CD14-positive monocyte (primary cell): ENCODE measurements around the gene EIF2S1. TPM values are rescaled to one million over a fixed set of nuclear protein-coding genes. Genes with fewer than 3 reads are reported as not detected.

Source experiments
- DNase-seq, 3 donors: peaks; one replicate each; pipeline ENCODE4 v3.0.0-alpha.2; 2011 to 2022
- H2AFZ ChIP-seq: 2 replicates; pipeline ENCODE4 v1.6.0; 2012; ENCODE audit warnings: mild to moderate bottlenecking, low read depth, low read length, inconsistent platforms; ENCODE audit not compliant: insufficient read depth, poor library complexity, severe bottlenecking
- H3K27ac ChIP-seq, 2 donors: 1 replicate in 1 of 2; 2 replicates in 1 of 2; pipeline ENCODE4 v1.5.1; 2012 to 2013; ENCODE audit warnings: low read length in 2 of 2, control low read depth in 1 of 2, inconsistent platforms in 1 of 2, low read depth in 1 of 2, mild to moderate bottlenecking in 1 of 2
- H3K27me3 ChIP-seq, 2 donors: one replicate each; pipeline versions ENCODE4 v1.6.0 to v1.6.1; 2011 to 2013; ENCODE audit warnings: low read length in 2 of 2; ENCODE audit not compliant: control insufficient read depth in 2 of 2, insufficient read depth in 2 of 2
- H3K36me3 ChIP-seq, 2 donors: replicated peaks in 1 of 2; 1 replicate in 1 of 2; 2 replicates in 1 of 2; pipeline versions ENCODE4 v1.5.1 to v1.6.1; 2012 to 2013; ENCODE audit warnings: low read length in 2 of 2, control low read depth in 1 of 2, inconsistent platforms in 1 of 2, mild to moderate bottlenecking in 1 of 2; ENCODE audit not compliant: insufficient read depth in 2 of 2, control insufficient read depth in 1 of 2
- H3K4me1 ChIP-seq, 2 donors: 1 replicate in 1 of 2; 2 replicates in 1 of 2; pipeline versions ENCODE4 v1.5.1 to v1.6.1; 2012 to 2013; ENCODE audit warnings: low read length in 2 of 2, control low read depth in 1 of 2, inconsistent platforms in 1 of 2, mild to moderate bottlenecking in 1 of 2, moderate library complexity in 1 of 2; ENCODE audit not compliant: insufficient read depth in 2 of 2, control insufficient read depth in 1 of 2
- H3K4me2 ChIP-seq: replicated peaks from 2 replicates; pipeline ENCODE3; 2012; ENCODE audit warnings: low read length, moderate library complexity, mild to moderate bottlenecking; ENCODE audit not compliant: poor library complexity, severe bottlenecking; ENCODE audit errors: extremely low read depth
- H3K4me3 ChIP-seq, 3 experiments: fragments of 200-600 bp in 1 of 3; sonication (generic) in 1 of 3; replicated peaks in 1 of 3; 1 replicate in 2 of 3; 2 replicates in 1 of 3; pipeline ENCODE4 v1.5.1; 2011 to 2013; ENCODE audit warnings: low read length in 3 of 3, mild to moderate bottlenecking in 3 of 3, control low read depth in 2 of 3, low read depth in 2 of 3, inconsistent platforms in 1 of 3, moderate library complexity in 1 of 3
- H3K79me2 ChIP-seq: 2 replicates; pipeline ENCODE4 v1.6.0; 2012; ENCODE audit warnings: mild to moderate bottlenecking, control low read depth, inconsistent platforms, low read length, moderate library complexity; ENCODE audit not compliant: insufficient read depth
- H3K9ac ChIP-seq: 2 replicates; pipeline ENCODE4 v1.6.0; 2017; ENCODE audit warnings: low read length, mild to moderate bottlenecking; ENCODE audit not compliant: insufficient read depth, poor library complexity, severe bottlenecking
- H3K9me3 ChIP-seq, 2 donors: replicated peaks in 1 of 2; 1 replicate in 1 of 2; 2 replicates in 1 of 2; pipeline versions ENCODE4 v1.5.1 to v1.6.1; 2012 to 2013; ENCODE audit warnings: low read length in 2 of 2, control low read depth in 1 of 2; ENCODE audit not compliant: control insufficient read depth in 1 of 2, insufficient read depth in 1 of 2
- H4K20me1 ChIP-seq: 2 replicates; pipeline ENCODE4 v1.6.0; 2012; ENCODE audit warnings: mild to moderate bottlenecking, low read length, control low read depth, moderate library complexity; ENCODE audit not compliant: insufficient read depth
- H3K27ac Mint-ChIP-seq, 7 donors: one replicate each; pipeline ENCODE4 v1.8.0; 2020; ENCODE audit warnings: mild to moderate bottlenecking in 7 of 7, mixed read lengths in 7 of 7, moderate library complexity in 6 of 7, inconsistent platforms in 2 of 7
- H3K27me3 Mint-ChIP-seq, 3 donors: one replicate each; pipeline ENCODE4 v1.8.0; 2021 to 2022; ENCODE audit warnings: low read depth in 3 of 3, mild to moderate bottlenecking in 3 of 3, mixed read lengths in 3 of 3, moderate library complexity in 3 of 3, inconsistent platforms in 1 of 3
- H3K36me3 Mint-ChIP-seq, 2 donors: one replicate each; pipeline ENCODE4 v1.8.0; 2020; ENCODE audit warnings: mixed read lengths in 2 of 2, inconsistent platforms in 1 of 2, mild to moderate bottlenecking in 1 of 2
- H3K4me1 Mint-ChIP-seq: one replicate; pipeline ENCODE4 v1.8.0; 2020; ENCODE audit warnings: mild to moderate bottlenecking, mixed read lengths
- H3K4me3 Mint-ChIP-seq, 2 donors: one replicate each; pipeline ENCODE4 v1.8.0; 2020; ENCODE audit warnings: mild to moderate bottlenecking in 2 of 2, mixed read lengths in 2 of 2, moderate library complexity in 1 of 2
- H3K9me3 Mint-ChIP-seq, 7 donors: one replicate each; pipeline ENCODE4 v1.8.0; 2020 to 2022; ENCODE audit warnings: mixed read lengths in 7 of 7, mild to moderate bottlenecking in 6 of 7, moderate library complexity in 6 of 7, inconsistent platforms in 2 of 7
- WGBS: methylation state at CpG from one replicate; pipeline ENCODE4 v1.1.5; 2013; ENCODE audit warnings: missing lambda C conversion rate; ENCODE audit not compliant: insufficient coverage; 5-methylcytosine and 5-hydroxymethylcytosine counted together
- intact Hi-C, 2 donors: fragments of 100-400 bp; cut with micrococcal nuclease; formaldehyde crosslinking; loops; one replicate each; pipeline versions ENCODE4 v1.15.0 to v1.15.1; 2023
- polyA minus RNA-seq: library from RNA; depleted of rRNA, polyadenylated mRNA; stranded (reverse); fragments of >200 nt; gene quantifications from 2 replicates; pipeline ENCODE4 v1.2.3, GENCODE V29; 2012
- polyA plus RNA-seq, 3 donors: library from polyadenylated mRNA; depleted of rRNA in 1 of 3; unstranded in 2 of 3; stranded (reverse) in 1 of 3; fragments of 300-500 nt in 2 of 3; fragments of >200 nt in 1 of 3; fragmentation: Illumina TruSeq in 2 of 3; gene quantifications; 1 replicate in 2 of 3; 2 replicates in 1 of 3; pipeline ENCODE4 v1.2.3, GENCODE V29; 2012 to 2021
- total RNA-seq, 12 experiments: library from RNA in 1 of 12; stranded (reverse) in 1 of 12; fragments of 120-200 nt in 1 of 12; gene quantifications; one replicate each; pipeline ENCODE4 v1.2.4 and lab custom pipeline; 2013 to 2026; ENCODE audit warnings: mixed read lengths in 6 of 12, inconsistent platforms in 1 of 12
- TF ChIP-seq, protein P1 (sequence below): fragments of 200-600 bp; IDR thresholded peaks from one replicate; pipeline ENCODE4 v1.8.0; 2022; ENCODE audit warnings: antibody characterized with exemption, mild to moderate bottlenecking

EIF2S1 gene
- total RNA-seq (2013), result 97.8 TPM
- polyA plus RNA-seq (100 to 1,000 TPM in 2 of 3 donors, 10 to 100 TPM in 1; 21.9 to 111 (median 110) TPM), polyA minus RNA-seq (23.4 and 27.7 TPM in 2 replicates), total RNA-seq (lab: John Stamatoyannopoulos, UW) (32.0 to 69.4 (median 48.6) reads per million in 11 experiments)

DNA sequence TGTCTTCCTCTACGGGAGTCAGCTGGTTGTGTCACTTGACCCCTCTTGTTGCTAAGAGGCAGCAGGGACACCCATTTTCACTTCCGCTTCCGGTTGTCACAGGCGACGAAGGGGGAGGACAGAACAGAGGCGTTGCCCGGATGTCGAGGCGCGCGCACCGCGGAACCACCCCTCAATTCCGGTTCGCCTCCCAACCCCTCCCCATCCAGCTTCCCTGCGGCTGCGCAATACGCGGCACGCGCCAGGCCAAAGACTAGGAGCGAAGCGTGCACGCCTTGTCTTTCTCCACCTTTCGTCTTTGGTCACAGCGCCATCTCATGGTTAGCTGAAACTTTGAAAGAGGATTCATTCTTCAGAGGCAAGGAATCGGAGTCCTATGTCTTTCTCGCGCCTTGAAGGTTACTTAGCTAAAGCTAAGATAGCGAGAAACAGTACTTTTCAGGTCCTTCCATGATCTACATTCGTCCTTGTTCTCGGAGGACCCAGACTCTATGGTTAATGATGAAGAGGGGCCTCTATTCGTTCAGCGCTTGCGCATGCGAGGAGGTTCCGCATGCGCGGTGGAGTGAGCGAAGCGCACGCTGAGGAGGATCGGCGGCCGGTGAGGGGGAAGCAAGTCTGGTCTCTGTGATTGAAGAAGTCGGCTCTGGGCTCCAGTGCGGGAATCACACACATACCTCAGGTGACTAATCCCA lies at the start of gene EIF2S1, which contains the start of gene ATP6V1D:
EIF2S1 (plus strand) TSS at position 554 of the 695 bp plus-strand sequence. CDS start 4,440 bp downstream, outside the sequence.
ATP6V1D (minus strand) TSS at position 30 of the 695 bp plus-strand sequence. CDS start 106 bp downstream, outside the sequence.
- Histone ChIP-seq H3K4me3 (peak within 1 kb of the TSS; percentile 70 to 97 (median 78)), H4K20me1 (peaks cover 39% of the 10 kb centered on the region), H3K4me2 (peak within 1 kb of the TSS; percentile 90), H3K79me2 (peaks cover 90% of the 10 kb centered on the region), H3K27me3 (no peaks in the 10 kb centered on the region), H3K36me3 (peaks cover 8 to 9% of the 10 kb centered on the region in 2 donors), H3K4me1 (peaks cover 17 to 33% of the 10 kb centered on the region in 2 donors), H2AFZ (peak within 1 kb of the TSS; percentile 91), H3K9ac (peak within 1 kb of the TSS; percentile 90), H3K9me3 (no peaks in the 10 kb centered on the region), H3K27ac (peak within 1 kb of the TSS; percentile 74 to 96)
- Mint-ChIP-seq H3K27ac (peak within 1 kb of the TSS; percentile 95 to 98 (median 97)), H3K36me3 (peaks cover 4 to 13% of the 10 kb centered on the region in 2 donors), H3K4me1 (peaks cover 44% of the 10 kb centered on the region), H3K4me3 (peak within 1 kb of the TSS; percentile 96 to 97), H3K9me3 (peaks cover 0 to 2% (median 0%) of the 10 kb centered on the region in 7 donors), H3K27me3 (no peaks in the 10 kb centered on the region)
- DNase-seq, result peak; percentile 99 to 100 (median 100)
- TF ChIP-seq, protein P1, sequence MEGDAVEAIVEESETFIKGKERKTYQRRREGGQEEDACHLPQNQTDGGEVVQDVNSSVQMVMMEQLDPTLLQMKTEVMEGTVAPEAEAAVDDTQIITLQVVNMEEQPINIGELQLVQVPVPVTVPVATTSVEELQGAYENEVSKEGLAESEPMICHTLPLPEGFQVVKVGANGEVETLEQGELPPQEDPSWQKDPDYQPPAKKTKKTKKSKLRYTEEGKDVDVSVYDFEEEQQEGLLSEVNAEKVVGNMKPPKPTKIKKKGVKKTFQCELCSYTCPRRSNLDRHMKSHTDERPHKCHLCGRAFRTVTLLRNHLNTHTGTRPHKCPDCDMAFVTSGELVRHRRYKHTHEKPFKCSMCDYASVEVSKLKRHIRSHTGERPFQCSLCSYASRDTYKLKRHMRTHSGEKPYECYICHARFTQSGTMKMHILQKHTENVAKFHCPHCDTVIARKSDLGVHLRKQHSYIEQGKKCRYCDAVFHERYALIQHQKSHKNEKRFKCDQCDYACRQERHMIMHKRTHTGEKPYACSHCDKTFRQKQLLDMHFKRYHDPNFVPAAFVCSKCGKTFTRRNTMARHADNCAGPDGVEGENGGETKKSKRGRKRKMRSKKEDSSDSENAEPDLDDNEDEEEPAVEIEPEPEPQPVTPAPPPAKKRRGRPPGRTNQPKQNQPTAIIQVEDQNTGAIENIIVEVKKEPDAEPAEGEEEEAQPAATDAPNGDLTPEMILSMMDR, result peak; percentile 100
- intact Hi-C loops, result loop anchor here in 1 of 2 donors (1.0 to 5.0 kb wide), 2 partner anchors 118 to 340 kb away; partner anchors contain the start of gene PALS1
- 0% methylated on average over 44 of the region's 47 CpGs for WGBS

DNA sequence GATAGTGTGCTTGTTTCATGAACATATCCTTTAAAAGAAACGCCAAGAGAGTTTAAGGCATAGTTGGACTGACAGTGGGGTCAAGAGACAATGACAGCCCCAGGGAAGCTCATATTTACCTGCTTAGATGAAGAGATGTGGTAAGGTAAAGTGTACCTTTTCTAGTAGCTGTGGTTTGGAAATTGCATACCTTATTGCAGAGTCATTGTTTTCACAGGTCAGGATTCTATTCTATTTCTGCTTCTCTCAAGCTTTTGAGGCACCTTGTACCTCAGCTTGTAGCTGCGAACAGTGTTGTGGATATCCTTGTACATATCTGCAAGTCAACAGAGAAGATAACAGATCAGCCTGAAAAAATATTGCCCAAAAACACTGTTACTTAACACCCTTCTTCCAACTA lies 48.3 kb upstream of the EIF2S1 start:
- Mint-ChIP-seq H3K9me3 (no peaks in the 10 kb centered on the region), H3K27ac (no peak overlapping the region), H3K4me3 (no peak overlapping the region), H3K27me3 (no peaks in the 10 kb centered on the region), H3K4me1 (peaks cover 4% of the 10 kb centered on the region), H3K36me3 (peaks cover 15 to 22% of the 10 kb centered on the region in 2 donors)
- no peak overlapping the region for H2AFZ ChIP-seq
- no peaks in the 10 kb centered on the region for H3K4me1 ChIP-seq
- intact Hi-C loops, result no loop called here
- TF ChIP-seq, protein P1, result no peak
- no peak overlapping the region for H3K9ac ChIP-seq
- H3K79me2 ChIP-seq, result no peaks in the 10 kb centered on the region
- H3K27me3 ChIP-seq, result no peaks in the 10 kb centered on the region
- H3K4me3 ChIP-seq, result no peak overlapping the region
- no peaks in the 10 kb centered on the region for H3K9me3 ChIP-seq
- H4K20me1 ChIP-seq, result no peaks in the 10 kb centered on the region
- DNase-seq, result no peak
- WGBS, result 100% methylated on average over 1 of the region's 2 CpGs
- H3K4me2 ChIP-seq, result no peak overlapping the region
- no peak overlapping the region for H3K27ac ChIP-seq
- peaks cover 9 to 11% of the 10 kb centered on the region in 2 donors for H3K36me3 ChIP-seq
